HG03378 (cell line): ENCODE results near the gene FAM120B.

ENCODE experiments used
- ATAC-seq: cut with Tn5 transposase; IDR thresholded peaks from one replicate; pipeline ENCODE4 v1.9.1; 2021; ENCODE audit warnings: mild to moderate bottlenecking, moderate library complexity; ENCODE audit not compliant: unreplicated experiment

FAM120B gene

GRCh38 chr6:170272341-170273065 is 34.1 kb upstream of the FAM120B start:
- no peak for ATAC-seq

GRCh38 chr6:170273191-170273590 is 33.4 kb upstream of the FAM120B start:
- ATAC-seq: no peak

GRCh38 chr6:170273681-170274080 is 32.9 kb upstream of the FAM120B start:
- ATAC-seq: no peak

GRCh38 chr6:170274713-170275560 is 31.6 kb upstream of the FAM120B start:
- no peak for ATAC-seq

GRCh38 chr6:170276369-170277057 is 30.0 kb upstream of the FAM120B start:
- no peak for ATAC-seq

GRCh38 chr6:170277893-170278742 is 28.4 kb upstream of the FAM120B start:
- no peak for ATAC-seq

GRCh38 chr6:170278743-170279094 is 27.8 kb upstream of the FAM120B start:
- no peak for ATAC-seq

GRCh38 chr6:170279426-170279825 is 27.1 kb upstream of the FAM120B start:
- no peak for ATAC-seq

GRCh38 chr6:170279977-170280688 is 26.4 kb upstream of the FAM120B start:
- ATAC-seq: peak; percentile 70

GRCh38 chr6:170280689-170281045 is 25.9 kb upstream of the FAM120B start:
- no peak for ATAC-seq

- no peak for ATAC-seq
These were observed 24.9 kb upstream of the FAM120B start for GRCh38 chr6:170281331-170282292.

GRCh38 chr6:170282512-170283158 is 23.9 kb upstream of the FAM120B start:
- no peak for ATAC-seq

GRCh38 chr6:170283212-170284081 is 23.1 kb upstream of the FAM120B start:
- no peak for ATAC-seq

GRCh38 chr6:170284126-170284773 is 22.3 kb upstream of the FAM120B start:
- no peak for ATAC-seq

- ATAC-seq: no peak
These were observed 21.6 kb upstream of the FAM120B start for GRCh38 chr6:170284866-170285469.

- no peak for ATAC-seq
These were observed 21.1 kb upstream of the FAM120B start for GRCh38 chr6:170285482-170285881.
